GM21360 (cell line): ENCODE measurements around the gene PTCD3.

Source experiments
- ATAC-seq: cut with Tn5 transposase; IDR thresholded peaks from one replicate; pipeline ENCODE4 v1.9.1; 2021; ENCODE audit warnings: mild to moderate bottlenecking, moderate library complexity; ENCODE audit not compliant: unreplicated experiment

Gene PTCD3

DNA sequence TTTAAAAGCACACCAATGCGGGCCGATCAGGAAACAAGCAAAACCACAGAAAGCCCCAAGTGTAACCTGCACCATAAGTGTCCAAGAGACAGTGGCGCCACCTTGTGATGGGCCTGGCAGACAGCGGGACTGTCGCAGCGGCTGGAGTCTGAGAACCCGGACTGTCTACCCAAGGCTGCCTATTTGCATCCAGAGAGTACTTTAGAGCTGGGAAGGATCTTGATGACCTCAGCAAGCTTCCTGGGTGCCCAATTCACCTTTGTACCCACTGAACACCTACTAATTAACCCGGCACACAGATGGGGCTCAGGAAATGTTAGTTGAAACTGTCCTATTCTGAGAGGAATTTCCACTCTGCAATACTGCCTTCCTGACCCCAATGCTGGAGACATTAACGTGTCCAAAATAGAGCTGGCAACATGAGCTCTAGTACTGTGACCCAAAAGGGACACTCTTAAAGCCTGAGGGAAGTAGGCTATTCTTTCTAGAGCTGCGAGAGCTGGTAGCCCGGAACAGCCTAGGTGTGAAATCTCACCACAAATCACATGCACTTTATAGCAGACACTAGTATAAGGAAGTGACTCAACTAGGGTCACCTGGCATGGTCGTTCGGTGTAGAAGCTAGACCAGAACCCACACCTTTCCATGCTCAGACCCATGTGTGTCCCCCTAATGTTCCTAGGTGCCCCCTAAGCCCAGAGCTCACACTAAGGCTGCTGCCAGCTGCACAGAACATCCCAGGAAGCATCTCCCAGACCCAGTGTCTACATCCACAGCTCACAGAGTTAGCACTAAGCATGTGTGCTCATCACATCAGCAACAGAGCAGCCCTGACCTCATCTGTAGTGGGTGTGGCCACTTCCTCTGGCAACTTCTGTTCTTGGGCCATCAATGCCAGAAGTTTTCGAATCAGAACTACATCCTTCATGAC lies 25.8 kb upstream of the PTCD3 start:
- peak; percentile 33 for ATAC-seq

DNA sequence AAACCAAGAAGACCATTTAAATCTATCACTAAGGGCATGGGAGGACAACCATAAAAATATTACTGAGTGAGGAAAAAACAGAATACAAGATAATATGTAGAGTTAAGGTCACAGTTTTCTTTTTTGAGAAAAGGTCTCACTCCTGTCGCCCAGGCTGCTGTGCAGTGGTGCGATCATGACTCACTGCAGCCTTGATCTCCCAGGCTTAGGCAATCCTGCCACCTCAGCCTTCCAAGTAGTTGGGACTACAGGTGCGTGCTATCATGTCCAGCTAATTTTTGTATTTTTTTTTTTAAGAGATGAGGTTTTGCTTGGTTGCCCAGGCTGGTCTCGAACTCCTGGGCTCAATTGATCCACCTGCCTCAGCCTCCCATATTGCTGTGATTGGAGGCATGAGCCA lies 24.3 kb upstream of the PTCD3 start:
- ATAC-seq: no peak

DNA sequence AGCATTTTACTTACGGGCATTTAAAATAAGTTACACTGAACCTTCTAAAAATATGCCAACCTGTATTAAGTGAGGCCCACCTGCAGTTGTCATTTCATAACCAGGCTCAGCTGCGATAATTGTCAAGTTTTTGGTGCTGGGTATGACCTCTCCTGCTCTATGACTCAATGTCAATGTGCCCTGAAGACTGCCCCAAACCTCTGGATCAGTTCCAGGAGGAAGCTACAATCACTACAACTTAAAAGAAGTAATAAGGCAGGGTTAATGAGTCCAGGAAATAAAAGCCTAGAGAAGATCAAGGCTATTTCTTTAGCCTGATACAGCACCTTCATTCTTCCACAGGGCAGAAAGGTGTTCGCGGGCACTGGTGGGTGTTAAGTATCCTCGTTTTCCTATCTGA lies 23.3 kb upstream of the PTCD3 start:
- ATAC-seq: no peak

DNA sequence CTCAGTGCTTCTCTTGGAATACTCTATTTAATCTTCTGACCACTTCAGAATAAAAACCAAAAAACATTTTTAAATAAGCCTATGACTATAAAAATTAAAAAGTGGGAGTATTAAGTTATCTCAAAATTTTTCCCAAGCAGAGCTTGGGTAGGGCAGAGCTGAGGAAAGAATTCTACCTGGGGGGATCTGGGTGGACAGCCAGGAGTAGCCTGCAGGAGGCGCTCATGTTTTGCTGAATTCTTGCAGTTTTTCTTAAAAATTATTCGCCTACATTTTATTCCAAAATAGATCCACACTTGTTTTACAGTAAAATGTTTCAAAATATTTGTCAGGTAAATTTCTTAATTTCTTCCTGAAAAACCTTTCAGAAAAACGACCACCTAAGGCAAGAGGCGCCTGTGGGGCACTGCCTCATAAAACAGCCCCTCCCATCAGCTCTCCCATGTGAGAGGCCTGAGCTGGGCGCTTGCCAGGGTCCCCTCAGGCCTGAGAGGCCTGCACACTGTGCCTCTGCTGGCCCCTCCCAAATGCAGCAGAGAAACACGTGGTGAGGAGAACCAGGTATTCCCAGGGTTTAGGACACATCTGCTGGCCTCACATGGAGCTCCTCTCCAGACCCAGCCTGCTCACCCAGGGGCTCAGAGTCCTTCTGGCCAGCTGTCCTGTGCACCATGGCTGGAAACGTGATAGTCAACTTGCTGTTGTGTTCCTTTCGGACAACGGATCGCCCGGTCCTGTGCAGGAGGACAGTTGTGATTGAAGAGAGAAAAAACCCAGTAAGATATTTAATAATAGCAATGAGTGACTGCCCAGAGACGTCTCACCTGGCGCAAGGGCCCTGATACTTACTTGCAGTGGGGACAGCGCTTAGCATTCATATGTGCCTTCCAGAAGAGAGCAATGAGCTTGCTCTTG lies 17.8 kb upstream of the PTCD3 start:
- ATAC-seq: no peak

DNA sequence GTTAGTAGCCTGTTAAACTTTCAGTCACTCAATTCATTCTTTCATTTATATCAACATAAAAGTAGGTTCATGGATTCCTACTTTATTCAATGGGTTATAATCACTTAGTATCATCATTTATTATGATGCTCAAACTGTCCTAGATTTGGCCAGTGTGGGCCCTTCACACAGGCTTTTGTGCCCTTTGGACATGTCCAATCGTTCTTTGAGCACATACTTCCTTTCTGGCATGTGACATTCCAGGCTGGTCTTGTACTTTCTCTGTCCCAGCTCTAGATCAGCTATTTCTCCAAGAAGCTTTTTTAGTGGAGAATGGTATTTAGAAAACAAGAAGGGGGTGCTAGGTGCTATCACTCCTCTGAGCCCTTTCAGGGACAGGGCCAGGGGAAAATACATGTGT lies 11.8 kb upstream of the PTCD3 start:
- no peak for ATAC-seq

DNA sequence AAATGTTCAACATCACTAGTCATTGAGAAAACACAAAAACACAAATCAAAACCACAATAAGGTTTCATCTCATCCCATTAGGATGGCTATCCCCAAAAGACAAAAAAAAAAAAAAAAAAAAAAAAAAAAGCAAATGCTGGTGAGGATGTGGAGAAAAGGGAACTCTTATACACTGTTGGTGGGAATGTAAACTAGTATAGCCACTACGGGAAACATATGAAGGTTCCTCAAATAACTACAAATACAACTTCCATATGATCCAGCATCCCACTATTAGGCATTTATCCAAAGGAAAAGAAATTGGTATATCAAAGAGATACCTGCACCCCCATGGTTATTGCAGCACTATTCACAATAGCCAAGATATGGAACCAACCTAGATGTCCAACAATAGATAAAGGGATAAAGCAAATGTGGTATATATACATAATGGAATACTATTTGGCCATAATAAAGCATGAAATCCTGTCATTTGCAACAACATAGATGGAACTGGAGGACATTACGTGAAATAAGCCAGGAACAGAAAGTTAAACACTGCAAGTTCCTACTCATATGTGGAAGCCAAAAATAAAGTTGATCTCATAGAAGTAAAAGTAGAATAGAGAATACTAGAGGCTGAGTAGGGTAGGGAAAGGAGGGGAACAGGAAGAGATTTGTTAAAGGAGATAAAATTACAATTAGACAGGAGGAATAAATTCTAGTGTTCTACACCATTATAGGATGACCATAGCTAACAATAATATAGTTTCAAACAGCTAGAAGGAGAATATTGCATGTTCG lies 8.7 kb upstream of the PTCD3 start:
- ATAC-seq: no peak

DNA sequence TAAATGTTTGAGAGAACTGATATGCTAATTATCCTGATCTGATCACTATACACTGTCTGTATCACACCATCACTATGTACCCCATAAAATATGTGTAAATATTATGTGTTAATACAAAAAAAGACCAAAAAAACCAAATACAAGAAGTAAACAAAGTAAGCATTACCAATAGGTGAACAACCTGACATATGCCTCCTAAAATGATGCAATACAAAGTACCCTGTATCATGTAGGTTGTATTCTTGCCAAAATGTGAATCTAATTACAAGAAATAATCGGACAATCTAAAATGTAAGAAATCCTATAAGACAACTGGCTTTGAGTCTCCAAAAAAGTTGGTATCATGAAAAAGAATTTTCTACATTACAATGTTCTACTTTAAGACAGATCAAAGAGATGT lies 8.1 kb upstream of the PTCD3 start:
- no peak for ATAC-seq

DNA sequence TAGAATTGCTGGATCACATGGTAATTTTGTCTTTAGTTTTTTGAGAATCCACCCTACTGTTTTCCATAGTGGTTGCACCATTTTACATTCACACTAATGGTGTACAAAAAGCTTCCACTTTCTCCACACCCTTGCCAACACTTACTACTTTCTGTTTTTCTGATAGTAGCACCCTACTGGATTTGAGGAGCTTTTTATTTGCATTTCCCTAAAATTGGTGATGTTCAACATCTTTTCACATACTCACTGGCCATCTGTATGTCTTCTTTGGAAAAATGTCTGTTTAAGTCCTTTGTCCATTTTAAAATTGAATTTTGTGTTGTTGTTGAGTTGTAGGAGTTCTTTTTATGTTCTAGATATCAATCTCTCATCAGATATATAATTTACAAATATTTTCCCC lies 3.9 kb upstream of the PTCD3 start:
- ATAC-seq: no peak

DNA sequence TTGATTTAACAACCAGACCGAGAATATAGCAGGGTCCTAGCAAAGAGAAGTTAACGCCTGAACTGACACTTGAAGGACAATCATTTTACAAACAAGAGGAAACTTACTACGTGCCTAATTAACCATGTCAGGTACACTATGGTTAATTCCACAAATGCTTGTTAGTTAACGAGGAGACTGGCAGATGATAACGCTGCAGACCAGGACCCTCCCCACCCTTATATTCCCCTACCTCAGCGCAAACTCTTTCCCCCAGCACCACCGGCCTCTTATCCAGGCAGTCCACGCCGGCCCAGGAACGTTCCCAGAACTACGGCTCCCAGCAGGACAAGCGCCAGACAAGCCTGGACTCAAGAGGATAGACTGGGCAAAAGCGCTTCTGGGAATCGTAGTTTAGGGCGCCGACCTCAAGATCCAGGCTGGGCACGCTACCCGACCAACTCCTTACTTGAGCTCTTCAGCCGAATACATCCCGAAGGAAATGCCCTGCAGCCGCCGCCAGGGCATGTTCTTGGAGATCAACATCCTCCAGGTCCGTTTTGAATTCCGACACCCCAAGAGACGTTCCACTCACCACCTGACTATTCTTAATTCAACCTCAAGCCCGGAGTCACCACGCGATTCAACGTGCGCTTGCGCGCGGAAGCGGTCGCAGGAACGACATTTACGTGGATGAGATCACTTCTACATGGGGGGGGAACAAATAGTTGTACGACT lies 625 bp upstream of the PTCD3 start, which contains the start of gene POLR1A:
Gene POLR1A, minus strand, starts transcription at position 635 of the 717 bp plus-strand sequence. Its CDS starts 110 bp downstream, at position 525.
- peak; percentile 58 for ATAC-seq

DNA sequence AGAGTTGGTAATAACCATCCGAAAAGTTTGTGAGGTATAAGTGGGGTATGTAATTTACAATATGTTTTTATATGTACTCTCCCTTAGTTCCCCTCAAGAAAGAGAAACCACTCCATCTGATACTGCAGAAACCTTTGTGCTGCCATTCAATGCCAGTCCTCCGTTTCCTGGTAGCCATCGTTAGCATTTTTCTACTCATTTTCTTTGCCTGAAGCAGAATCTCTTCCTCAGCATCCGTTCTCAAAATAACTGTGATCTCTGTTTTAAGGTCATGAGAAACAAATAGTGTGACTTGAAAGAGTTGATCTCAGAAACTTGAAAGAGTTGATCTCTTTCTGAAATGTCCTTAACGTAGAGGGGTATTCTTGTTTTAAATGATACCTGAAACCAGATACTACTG lies 996 bp downstream of the PTCD3 start:
- no peak for ATAC-seq

DNA sequence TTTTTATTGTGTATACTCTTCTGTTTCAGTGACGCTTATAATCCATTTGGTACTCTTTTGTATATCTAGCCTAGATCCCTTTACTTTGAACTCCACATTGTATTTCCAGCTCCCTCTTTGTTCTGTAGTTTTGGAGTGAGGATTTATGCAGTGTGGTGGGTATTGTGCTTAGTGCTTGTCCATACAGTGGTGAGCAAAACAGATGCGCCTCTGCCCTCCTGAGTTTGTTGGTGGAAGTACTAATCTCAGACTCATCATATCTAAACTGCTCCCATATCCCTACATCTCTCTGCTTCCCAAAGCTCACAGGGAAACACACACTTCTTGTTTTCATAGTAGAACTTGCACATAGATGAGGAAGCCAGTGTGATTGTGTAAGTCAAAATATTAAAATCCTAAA lies 12.1 kb downstream of the PTCD3 start:
- no peak for ATAC-seq

DNA sequence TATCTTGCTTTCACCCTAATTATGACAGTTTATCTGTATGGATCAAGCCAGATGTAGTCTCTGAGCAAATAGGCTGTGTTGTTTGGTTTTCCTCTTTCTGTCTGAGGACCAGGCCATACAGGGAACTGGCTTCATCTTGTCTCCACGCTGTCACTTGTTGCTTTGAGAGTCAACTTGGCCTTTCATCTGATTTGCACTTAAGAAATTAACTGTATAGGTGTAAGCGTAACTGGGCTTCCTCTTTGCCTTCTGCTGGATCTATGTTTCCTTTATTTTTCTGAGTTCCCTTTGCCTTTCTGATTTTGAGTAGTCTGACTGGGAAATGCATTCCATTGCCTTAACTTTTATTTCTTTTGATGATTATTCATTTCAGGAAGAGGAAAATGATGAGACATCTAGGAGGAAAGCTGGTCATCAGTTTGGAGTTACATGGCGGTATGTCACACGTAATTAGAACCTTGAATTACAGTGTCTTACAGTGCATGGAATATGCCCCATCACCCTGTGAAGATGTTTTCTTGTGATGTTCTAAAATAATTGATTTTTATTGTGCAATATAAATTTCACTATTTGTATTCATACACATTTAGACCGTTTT lies 17.4 kb downstream of the PTCD3 start:
- no peak for ATAC-seq

DNA sequence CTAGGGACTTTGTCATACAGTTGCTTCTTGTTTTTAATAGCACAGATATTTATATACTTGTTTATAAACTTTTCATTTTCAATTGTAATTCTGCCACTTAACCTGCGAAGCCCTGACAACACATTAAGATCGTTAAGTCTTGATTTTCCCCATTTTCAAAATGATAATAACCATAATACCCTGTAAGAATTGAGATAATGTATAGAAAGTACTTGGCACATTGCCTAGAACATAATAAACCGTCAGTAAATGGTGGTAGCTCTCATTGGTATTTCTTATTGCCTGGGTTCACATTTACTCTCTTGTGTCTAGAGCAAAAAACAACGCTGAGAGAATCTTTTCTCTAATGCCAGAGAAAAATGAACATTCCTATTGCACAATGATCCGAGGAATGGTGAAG lies 18.6 kb downstream of the PTCD3 start:
- no peak for ATAC-seq

DNA sequence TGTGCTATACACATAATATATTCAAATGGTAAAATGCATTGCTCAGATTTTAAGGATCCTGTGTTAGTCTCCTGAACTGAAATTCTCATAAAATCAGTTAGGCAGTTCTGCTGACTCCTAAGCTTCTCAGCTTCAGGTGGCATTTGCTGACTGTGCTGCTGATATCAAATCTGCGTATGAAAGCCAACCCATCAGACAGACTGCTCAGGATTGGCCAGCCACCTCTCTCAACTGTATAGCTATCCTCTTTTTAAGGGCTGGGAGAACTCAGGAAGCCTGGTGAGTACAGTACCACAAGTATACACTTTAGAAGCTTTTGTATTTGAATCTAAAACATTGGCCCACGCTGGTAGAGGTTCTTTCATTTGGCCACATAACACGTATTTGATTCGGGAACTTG lies 28.7 kb downstream of the PTCD3 start:
- no peak for ATAC-seq

DNA sequence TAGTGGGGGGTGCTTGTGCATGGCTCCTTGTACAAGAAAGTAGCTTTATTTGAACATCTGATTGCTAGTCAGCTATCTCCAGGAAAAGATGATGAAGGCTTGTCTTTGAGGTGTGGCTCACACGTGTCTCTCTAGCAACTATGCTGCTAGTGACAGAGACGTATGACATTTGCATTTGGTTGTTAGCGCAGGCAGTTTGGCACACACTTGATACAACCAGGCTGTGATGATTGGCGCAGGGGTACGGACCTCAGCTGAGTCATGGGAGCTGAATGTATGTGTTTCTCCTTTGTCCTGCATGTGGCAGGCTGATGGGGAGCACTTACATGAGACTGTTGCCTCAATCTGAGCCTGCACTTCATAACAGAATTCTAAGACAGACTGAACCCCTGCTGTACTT lies 29.6 kb downstream of the PTCD3 start:
- no peak for ATAC-seq

DNA sequence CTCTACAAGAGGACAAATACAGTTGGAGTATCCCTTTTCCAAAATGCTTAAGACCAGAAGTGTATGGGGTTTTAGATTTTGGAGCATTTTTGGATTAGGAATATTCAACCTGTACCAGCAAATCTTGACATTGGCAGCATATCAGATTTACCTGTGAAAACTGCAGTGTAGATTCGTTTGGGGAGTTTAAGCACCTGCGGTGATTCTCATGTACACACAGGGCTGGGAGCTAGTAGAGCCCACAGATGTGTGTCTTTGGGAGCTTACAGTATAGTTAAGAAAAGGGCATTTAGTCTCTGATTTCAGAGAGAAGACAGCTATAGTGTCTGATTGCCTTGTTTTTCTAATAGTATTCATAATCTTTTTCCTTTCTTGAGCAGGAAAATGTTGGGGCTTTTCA lies 30.1 kb downstream of the PTCD3 start:
- ATAC-seq: no peak

DNA sequence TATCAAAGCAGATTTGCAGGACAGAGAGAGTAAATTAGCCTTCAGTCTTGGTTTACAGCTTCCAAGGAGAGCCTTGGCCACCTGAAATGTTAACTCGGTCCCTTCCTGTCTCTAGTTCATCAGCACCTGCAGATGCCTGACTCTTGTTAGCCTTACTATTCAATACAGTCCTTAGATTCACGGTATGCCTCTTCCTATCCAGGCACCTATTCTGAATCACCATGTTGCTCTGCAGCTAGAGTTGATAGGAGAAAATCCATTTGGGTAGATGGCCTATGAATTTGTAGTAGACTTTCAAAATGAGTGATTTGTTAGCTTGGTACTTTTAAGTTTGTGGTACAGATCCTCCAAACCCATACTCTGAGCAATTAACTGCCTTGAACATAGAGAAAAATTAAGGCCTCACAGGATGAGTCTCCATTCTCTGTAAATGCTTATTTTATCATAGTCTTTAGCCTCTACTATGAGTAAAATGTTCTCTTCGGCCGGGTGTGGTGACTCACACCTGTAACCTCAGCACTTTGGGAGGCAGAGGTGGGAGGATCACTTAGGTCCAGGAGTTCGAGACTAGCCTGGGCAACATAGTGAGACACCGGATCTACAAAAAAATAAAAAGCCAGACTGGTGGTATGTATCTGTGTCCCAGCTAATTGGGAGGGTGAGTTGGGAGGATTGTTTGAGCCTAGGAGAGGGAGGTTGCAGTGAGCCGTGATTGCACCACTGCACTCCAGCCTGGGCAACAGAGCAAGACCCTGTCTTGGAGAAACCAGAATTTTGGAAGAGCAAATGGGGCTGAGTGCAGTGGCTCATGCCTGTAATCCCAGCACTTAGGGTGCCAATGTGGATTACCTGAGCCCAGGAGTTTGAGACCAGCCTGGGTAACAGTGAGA lies 32.9 kb downstream of the PTCD3 start:
- no peak for ATAC-seq

DNA sequence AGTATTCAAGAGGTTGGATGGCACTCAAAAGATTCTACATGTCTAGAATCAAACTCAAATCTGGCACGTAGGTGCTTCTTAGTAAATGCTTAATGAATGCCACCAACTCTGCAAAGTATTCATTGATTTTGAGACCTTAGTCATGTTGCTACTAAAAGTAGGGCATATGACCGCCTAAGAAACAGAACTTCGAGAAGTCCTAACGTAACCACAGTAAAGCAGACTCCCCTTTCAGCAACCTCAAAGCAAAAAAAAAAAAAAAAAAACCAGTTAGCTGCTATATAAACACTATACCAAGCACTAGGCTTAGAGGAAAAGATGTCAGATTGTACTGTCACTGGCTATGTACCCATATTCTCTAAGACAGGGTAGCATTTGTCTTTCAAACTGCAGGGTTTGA lies 33.9 kb downstream of the PTCD3 start:
- ATAC-seq: no peak

DNA sequence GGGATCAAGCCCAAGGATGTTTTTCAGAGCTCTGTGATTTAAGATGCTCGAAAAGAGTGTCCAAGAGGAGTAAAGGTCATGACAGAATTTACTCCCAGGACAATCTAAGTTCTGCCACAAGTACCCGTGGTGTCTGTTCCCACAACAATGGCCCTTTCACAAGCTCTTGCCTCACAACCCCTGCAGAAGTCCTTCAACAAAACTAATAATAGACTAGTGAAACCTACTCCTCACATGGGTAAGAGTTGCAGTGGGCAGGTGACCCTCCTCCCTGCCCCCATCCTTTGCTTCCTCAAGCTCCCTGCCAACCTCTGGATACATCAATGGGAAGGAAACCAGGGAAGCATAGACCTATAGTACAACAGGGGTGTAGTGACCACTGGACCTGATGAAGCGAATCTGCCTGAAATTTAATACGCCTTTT lies 34.9 kb downstream of the PTCD3 start:
- ATAC-seq: no peak
